ENCODE measurements around the gene ATP5MC3.
A peak's percentile ranks its signal among the peaks of the same experiment; 100 is the strongest.

The ATP5MC3 gene

GRCh38 chr2:175181877-175182308 is 383 bp upstream of the ATP5MC3 start:
- no peak for DNase-seq (ENCODE audit: low read depth)
- no peak for TF ChIP-seq CTCF (conservative IDR thresholded peaks at IDR 0.05; ENCODE audit: low read depth, low read length)
- peak overlapping the region; percentile 94 for H3K4me3 ChIP-seq (ENCODE audit: low read depth, low read length)

GRCh38 chr2:175180701-175181103 is 808 bp downstream of the ATP5MC3 start:
- peak overlapping the region; percentile 94 for H3K4me3 ChIP-seq (ENCODE audit: low read depth, low read length)
- TF ChIP-seq CTCF (conservative IDR thresholded peaks at IDR 0.05; ENCODE audit: low read depth, low read length), result no peak
- DNase-seq (ENCODE audit: low read depth), result peak; percentile 56

DNA sequence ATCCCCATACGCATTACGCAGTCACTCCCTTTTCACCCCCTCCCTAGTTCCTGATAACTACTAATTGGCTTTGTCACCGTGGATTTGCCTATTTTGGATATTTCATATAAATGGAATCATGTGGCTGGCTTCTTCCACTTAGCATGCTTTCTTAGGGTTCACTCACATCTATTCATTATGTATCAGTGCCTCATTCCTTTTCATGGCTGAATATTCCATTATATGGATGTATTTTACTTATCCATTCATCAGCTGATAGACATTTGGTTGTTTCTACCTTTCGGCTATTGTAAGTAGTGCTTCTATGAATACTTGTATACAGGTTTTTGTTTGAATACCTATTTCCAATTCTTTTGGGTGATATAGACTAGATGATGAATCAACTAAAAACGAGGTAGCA is 4.9 kb downstream of the ATP5MC3 start:
- no peak overlapping the region for H3K4me3 ChIP-seq (ENCODE audit: low read depth, low read length)
- TF ChIP-seq CTCF (conservative IDR thresholded peaks at IDR 0.05; ENCODE audit: low read depth, low read length), result no peak
- no peak for DNase-seq (ENCODE audit: low read depth)

GRCh38 chr2:175175896-175176295 is 5.6 kb downstream of the ATP5MC3 start:
- no peak for TF ChIP-seq CTCF (conservative IDR thresholded peaks at IDR 0.05; ENCODE audit: low read depth, low read length)
- DNase-seq (ENCODE audit: low read depth), result peak; percentile 50
- H3K4me3 ChIP-seq (ENCODE audit: low read depth, low read length), result no peak overlapping the region

DNA sequence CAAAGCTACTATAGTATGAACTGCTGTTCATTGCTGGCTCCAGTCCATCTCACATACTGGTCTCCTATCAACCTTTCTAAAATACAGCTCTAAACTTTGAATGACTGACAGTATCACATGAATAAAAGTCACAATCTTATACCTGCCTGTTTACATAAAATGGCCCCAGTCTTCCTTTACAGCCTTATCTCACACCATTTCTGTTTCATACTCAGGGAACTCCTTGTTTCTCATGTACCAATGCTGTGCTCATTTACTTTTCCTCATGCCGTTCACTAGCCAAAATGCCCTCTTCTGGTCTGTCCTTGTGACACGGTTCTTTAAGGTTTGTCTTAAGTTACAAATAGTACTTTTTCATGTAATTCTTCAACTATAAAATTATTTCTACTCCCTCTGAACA is 6.2 kb downstream of the ATP5MC3 start:
- H3K4me3 ChIP-seq (ENCODE audit: low read depth, low read length), result no peak overlapping the region
- peak; percentile 1 for TF ChIP-seq CTCF (conservative IDR thresholded peaks at IDR 0.05; ENCODE audit: low read depth, low read length)

DNA sequence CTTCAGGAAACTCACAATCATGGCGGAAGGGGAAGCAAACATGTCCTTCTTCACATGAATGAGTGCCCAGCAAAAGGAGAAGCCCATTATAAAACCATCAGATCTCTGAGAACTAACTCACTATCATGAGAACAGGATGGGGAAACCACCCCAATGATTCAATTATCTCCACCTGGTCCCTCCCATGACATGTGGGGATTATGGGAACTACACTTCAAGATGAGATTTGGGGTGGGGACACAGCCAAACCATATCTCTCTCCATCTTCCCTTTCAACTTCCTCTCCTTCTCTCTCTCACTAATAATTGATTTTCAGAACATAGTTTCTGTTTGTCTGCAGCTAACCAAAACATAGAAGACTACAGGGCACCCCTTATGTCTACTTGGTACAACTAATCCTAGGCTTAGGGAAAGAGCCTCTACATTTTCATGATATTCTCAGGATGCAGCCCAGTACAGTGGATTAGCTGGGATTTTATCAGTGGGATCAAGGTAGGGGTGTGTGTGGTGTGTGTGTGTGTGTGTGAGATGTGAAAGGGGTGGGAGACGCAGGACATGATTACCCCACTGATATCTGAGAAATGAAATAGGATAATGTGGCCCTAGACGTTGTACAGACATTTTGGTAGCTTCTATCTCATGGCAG is 10.7 kb downstream of the ATP5MC3 start:
- H3K4me3 ChIP-seq (ENCODE audit: low read depth, low read length), result no peak overlapping the region
- no peak for TF ChIP-seq CTCF (conservative IDR thresholded peaks at IDR 0.05; ENCODE audit: low read depth, low read length)
- no peak for DNase-seq (ENCODE audit: low read depth)

More for the DNA sequence above, 6.2 kb downstream of the ATP5MC3 start:
- no peak for DNase-seq (ENCODE audit: low read depth)

- H3K4me3 ChIP-seq (ENCODE audit: low read depth, low read length), result no peak overlapping the region
- TF ChIP-seq CTCF (conservative IDR thresholded peaks at IDR 0.05; ENCODE audit: low read depth, low read length), result no peak
- no peak for DNase-seq (ENCODE audit: low read depth)
Observed at GRCh38 chr2:175169191-175169590, 12.3 kb downstream of the ATP5MC3 start.
